Transverse colon (tissue), 4 donors: Measurements from ENCODE around the gene PBX4.

Experiments
- EP300 ChIP-seq: sonication (generic); formaldehyde crosslinking; IDR thresholded peaks from one replicate; pipeline ENCODE4 v1.6.1; 2017; ENCODE audit warnings: antibody characterized with exemption, low read depth
- POLR2A ChIP-seq: fragments of 450-650 bp; IDR thresholded peaks from one replicate; pipeline ENCODE4 v1.6.1; 2016; ENCODE audit warnings: antibody characterized with exemption, mild to moderate bottlenecking, moderate library complexity
- POLR2AphosphoS5 ChIP-seq, 3 donors: sonication (generic); formaldehyde crosslinking; IDR thresholded peaks; one replicate each; pipeline ENCODE4 v1.6.1; 2016; ENCODE audit warnings: antibody characterized with exemption in 3 of 3
- TF ChIP-seq, protein P1 (sequence below), 5 experiments: fragments of 200-600 bp in 3 of 5; fragments of 450-650 bp in 2 of 5; sonication (generic) in 3 of 5; IDR thresholded peaks; 1 replicate in 2 of 5; 2 replicates in 3 of 5; pipeline ENCODE4 v1.5.1; 2016 to 2017; ENCODE audit warnings: antibody characterized with exemption in 5 of 5, inconsistent platforms in 3 of 5, mild to moderate bottlenecking in 2 of 5, moderate library complexity in 1 of 5

DNA sequence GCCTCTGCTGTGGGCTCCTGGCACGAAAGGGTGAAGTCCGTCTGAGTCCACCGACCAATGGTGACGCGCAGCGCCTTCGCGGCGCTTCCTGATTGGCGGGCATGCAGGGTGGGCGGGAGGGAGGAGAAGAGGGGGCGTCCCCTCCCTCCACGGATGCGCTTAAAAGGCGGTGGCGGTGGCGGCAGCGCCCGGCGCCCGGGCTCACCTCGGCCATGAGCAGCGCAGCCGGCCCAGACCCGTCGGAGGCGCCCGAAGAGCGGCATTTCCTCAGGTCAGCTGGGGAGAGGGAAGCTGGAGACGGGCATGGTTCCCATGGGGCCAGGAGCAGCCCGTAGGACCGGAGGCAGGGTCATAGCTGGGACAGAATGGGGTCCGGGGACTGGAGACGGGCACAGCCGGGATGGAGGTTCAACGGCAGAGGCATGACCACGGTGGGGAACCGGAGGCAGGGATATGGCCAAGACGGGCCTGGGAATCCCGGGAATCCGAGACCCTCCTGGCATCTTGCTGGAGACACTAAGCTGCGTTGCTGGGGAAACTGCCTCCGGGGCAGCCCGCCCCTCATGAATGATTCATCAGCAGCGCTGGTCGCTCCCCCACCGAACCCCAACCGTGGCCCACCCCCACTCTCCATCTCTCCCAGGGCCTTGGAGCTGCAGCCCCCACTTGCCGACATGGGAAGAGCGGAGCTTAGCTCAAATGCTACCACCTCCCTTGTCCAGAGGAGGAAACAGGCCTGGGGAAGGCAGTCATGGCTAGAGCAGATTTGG is 89.6 kb downstream of the PBX4 start, which contains the start of gene YJEFN3:
- TF ChIP-seq, protein P1, sequence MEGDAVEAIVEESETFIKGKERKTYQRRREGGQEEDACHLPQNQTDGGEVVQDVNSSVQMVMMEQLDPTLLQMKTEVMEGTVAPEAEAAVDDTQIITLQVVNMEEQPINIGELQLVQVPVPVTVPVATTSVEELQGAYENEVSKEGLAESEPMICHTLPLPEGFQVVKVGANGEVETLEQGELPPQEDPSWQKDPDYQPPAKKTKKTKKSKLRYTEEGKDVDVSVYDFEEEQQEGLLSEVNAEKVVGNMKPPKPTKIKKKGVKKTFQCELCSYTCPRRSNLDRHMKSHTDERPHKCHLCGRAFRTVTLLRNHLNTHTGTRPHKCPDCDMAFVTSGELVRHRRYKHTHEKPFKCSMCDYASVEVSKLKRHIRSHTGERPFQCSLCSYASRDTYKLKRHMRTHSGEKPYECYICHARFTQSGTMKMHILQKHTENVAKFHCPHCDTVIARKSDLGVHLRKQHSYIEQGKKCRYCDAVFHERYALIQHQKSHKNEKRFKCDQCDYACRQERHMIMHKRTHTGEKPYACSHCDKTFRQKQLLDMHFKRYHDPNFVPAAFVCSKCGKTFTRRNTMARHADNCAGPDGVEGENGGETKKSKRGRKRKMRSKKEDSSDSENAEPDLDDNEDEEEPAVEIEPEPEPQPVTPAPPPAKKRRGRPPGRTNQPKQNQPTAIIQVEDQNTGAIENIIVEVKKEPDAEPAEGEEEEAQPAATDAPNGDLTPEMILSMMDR (IDR thresholded peaks at IDR 0.05), result no peak
- TF ChIP-seq POLR2AphosphoS5 (IDR thresholded peaks at IDR 0.05) (no peak), POLR2A (no peak), EP300 (no peak)
